NCI-H1048 (cell line): ENCODE results near the gene ASB18.

Experiments
- DNase-seq: peaks from one replicate; lab custom pipeline; 2025; lab: John Stamatoyannopoulos, UW

Gene ASB18

GRCh38 chr2:236205867-236206645, 58.1 kb downstream of the ASB18 start:
- DNase-seq, result no peak

- no peak for DNase-seq
Measured at GRCh38 chr2:236204953-236205352, 59.3 kb downstream of the ASB18 start.

- DNase-seq, result no peak
Measured at GRCh38 chr2:236200378-236200777, 63.8 kb downstream of the ASB18 start.

GRCh38 chr2:236196366-236196765, 67.8 kb downstream of the ASB18 start:
- no peak for DNase-seq

- DNase-seq, result no peak
Measured at GRCh38 chr2:236195726-236196125, 68.5 kb downstream of the ASB18 start.

GRCh38 chr2:236194786-236195185, 69.4 kb downstream of the ASB18 start:
- no peak for DNase-seq

GRCh38 chr2:236193026-236193425, 71.2 kb downstream of the ASB18 start:
- DNase-seq, result no peak

GRCh38 chr2:236190674-236191073, 73.5 kb downstream of the ASB18 start:
- DNase-seq, result no peak

- no peak for DNase-seq
Measured at GRCh38 chr2:236184701-236185100, 79.5 kb downstream of the ASB18 start.

GRCh38 chr2:236180831-236181453, 83.3 kb downstream of the ASB18 start:
- peak; percentile 26 for DNase-seq

GRCh38 chr2:236180076-236180816, 84.0 kb downstream of the ASB18 start:
- no peak for DNase-seq

GRCh38 chr2:236179236-236180075, 84.8 kb downstream of the ASB18 start:
- DNase-seq, result no peak

GRCh38 chr2:236178890-236179235, 85.3 kb downstream of the ASB18 start:
- no peak for DNase-seq

GRCh38 chr2:236177967-236178889, 86.0 kb downstream of the ASB18 start:
- peak; percentile 2 for DNase-seq

GRCh38 chr2:236177604-236177966, 86.6 kb downstream of the ASB18 start:
- DNase-seq, result peak; percentile 6

- DNase-seq, result no peak
Measured at GRCh38 chr2:236176951-236177350, 87.3 kb downstream of the ASB18 start.

GRCh38 chr2:236176417-236176816, 87.8 kb downstream of the ASB18 start:
- DNase-seq, result no peak

GRCh38 chr2:236175548-236176150, 88.6 kb downstream of the ASB18 start:
- no peak for DNase-seq

- DNase-seq, result no peak
Measured at GRCh38 chr2:236173729-236174607, 90.2 kb downstream of the ASB18 start.
